Mucosa of descending colon (tissue), 3 donors: ENCODE measurements around the gene ZNF791. TPM values are rescaled to one million over a fixed set of nuclear protein-coding genes. Genes with fewer than 3 reads are reported as not detected.

ENCODE experiments used
- ATAC-seq: fragments of 200-7000 bp; cut with Tn5 transposase; one replicate; pipeline ENCODE4 v1.9.1; 2020; ENCODE audit warnings: mild to moderate bottlenecking, moderate library complexity
- DNase-seq, 3 donors: peaks; one replicate each; pipeline ENCODE4 v3.0.0-alpha.2; 2020
- H3K36me3 ChIP-seq: fragments of 200-600 bp; one replicate; pipeline ENCODE4 v1.8.0; 2021; ENCODE audit warnings: low read depth, mild to moderate bottlenecking
- H3K4me1 ChIP-seq: fragments of 200-600 bp; one replicate; pipeline ENCODE4 v1.8.0; 2021; ENCODE audit warnings: low read depth, mild to moderate bottlenecking
- H3K4me3 ChIP-seq: fragments of 200-600 bp; one replicate; pipeline ENCODE4 v1.8.0; 2021; ENCODE audit warnings: mild to moderate bottlenecking
- H3K9me3 ChIP-seq: fragments of 200-600 bp; one replicate; pipeline ENCODE4 v1.8.0; 2021; ENCODE audit warnings: mild to moderate bottlenecking
- intact Hi-C, 2 donors: fragments of 100-400 bp; cut with DNase I in 1 of 2; cut with micrococcal nuclease in 1 of 2; formaldehyde crosslinking; loops; one replicate each; pipeline versions ENCODE4 v1.11.0 to v1.11.1; 2022; cut with DNase I, micrococcal nuclease
- total RNA-seq, 3 donors: library from RNA; stranded (reverse); fragmentation: NEBNext Ultra II Directional in 2 of 3; extraction: Animal tissue kit (Norgen Biotek cat#: 25700) in 2 of 3; gene quantifications; one replicate each; pipeline versions ENCODE4 v1.2.1 to v1.2.4, GENCODE V29; 2021 to 2023
- TF ChIP-seq, protein P1 (sequence below): fragments of 200-600 bp; IDR thresholded peaks from one replicate; pipeline ENCODE4 v1.8.0; 2022; ENCODE audit warnings: antibody characterized with exemption, mild to moderate bottlenecking
- donor health status: DM: no; HTN: no; CAD: no; lungs with moderate emphysema.
- donor health status: DM: no; HTN: no; CAD: no.
- donor health status: DM: no; HTN: yes; CAD: no.

ZNF791 gene
- total RNA-seq, 3 donors from 2014 or later = 22.5 to 29.7 (median 26.9) TPM

DNA sequence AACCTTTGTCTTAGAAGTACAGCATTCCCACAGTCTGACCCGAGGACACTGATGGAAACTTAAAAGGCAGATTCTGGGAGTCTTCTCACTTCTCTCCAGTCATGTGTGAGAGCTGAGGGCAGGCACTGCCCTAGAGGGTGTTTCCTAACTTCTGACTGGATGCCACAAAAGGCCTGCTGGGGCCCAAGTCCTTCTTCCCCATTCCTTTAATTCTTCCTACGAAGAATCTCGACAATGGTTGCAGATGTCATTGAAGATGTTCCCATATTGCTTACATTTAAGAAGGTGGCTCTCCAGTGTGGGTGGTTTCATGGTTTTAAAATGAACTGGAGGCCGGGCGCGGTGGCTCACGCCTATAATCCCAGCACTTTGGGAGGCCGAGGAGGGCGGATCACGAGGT, 32.1 kb upstream of the ZNF791 start:
- DNase-seq (no peak), ATAC-seq (no peak)
- TF ChIP-seq, protein P1, sequence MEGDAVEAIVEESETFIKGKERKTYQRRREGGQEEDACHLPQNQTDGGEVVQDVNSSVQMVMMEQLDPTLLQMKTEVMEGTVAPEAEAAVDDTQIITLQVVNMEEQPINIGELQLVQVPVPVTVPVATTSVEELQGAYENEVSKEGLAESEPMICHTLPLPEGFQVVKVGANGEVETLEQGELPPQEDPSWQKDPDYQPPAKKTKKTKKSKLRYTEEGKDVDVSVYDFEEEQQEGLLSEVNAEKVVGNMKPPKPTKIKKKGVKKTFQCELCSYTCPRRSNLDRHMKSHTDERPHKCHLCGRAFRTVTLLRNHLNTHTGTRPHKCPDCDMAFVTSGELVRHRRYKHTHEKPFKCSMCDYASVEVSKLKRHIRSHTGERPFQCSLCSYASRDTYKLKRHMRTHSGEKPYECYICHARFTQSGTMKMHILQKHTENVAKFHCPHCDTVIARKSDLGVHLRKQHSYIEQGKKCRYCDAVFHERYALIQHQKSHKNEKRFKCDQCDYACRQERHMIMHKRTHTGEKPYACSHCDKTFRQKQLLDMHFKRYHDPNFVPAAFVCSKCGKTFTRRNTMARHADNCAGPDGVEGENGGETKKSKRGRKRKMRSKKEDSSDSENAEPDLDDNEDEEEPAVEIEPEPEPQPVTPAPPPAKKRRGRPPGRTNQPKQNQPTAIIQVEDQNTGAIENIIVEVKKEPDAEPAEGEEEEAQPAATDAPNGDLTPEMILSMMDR = no peak
- no peaks in the 10 kb centered on the region for H3K4me1 ChIP-seq
- peaks cover 32% of the 10 kb centered on the region for H3K9me3 ChIP-seq
- intact Hi-C loops = loop anchor here in 1 of 2 donors (10.0 kb wide), 1 partner anchor 96 kb away; no protein-coding TSS in a partner anchor
- peaks cover 22% of the 10 kb centered on the region for H3K36me3 ChIP-seq
- no peak overlapping the region for H3K4me3 ChIP-seq

DNA sequence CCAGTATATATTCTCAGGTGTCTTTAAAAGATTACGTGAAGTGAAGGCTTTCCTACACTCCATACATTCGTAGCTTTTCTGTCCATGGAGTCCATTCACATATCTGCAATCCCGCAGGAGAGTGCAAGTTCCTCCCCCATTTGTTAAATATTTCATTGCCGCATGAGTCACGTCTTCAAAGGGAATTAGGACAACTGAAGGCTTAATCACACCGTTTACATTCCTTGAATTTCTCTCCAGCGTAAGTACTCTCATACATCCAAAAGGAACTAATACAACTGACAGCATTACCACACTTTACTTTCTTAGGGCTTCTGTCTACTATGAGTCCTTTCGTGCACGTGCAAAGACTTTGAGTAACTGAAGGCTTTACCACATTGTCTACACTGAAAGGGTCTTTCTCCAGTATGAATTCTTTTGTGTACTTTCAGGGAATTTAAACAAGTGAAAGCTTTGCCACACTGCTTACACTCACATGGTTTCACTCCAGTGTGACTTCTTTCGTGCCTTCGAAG, 30.5 kb upstream of the ZNF791 start:
- DNase-seq (no peak), ATAC-seq (no peak)
- H3K9me3 ChIP-seq = peaks cover 32% of the 10 kb centered on the region
- TF ChIP-seq, protein P1 = no peak
- intact Hi-C loops = no loop called here
- no peak overlapping the region for H3K4me3 ChIP-seq
- no peaks in the 10 kb centered on the region for H3K4me1 ChIP-seq
- peaks cover 22% of the 10 kb centered on the region for H3K36me3 ChIP-seq

DNA sequence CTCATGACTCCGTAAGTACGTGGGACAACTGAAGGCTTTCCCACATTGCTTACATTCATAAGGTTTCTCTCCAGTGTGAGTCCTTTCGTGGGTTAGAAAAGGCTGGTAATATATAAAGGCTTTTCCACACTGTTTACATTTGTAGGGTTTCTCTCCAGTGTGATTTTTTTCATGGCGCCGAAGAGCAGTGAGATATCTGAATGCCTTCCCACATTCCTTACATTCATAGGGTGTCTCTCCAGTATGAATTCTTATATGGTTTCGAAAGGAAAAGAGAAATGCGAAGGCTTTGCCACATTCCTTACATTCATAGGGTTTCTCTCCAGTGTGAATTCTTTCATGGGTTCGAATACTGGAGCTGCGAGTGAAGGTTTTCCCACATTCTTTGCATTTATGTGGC, 29.6 kb upstream of the ZNF791 start:
- H3K36me3 ChIP-seq = peaks cover 22% of the 10 kb centered on the region
- H3K4me1 ChIP-seq = no peaks in the 10 kb centered on the region
- no peak overlapping the region for H3K4me3 ChIP-seq
- intact Hi-C loops = no loop called here
- H3K9me3 ChIP-seq = peaks cover 32% of the 10 kb centered on the region
- no peak for ATAC-seq
- TF ChIP-seq, protein P1 = no peak
- no peak for DNase-seq

DNA sequence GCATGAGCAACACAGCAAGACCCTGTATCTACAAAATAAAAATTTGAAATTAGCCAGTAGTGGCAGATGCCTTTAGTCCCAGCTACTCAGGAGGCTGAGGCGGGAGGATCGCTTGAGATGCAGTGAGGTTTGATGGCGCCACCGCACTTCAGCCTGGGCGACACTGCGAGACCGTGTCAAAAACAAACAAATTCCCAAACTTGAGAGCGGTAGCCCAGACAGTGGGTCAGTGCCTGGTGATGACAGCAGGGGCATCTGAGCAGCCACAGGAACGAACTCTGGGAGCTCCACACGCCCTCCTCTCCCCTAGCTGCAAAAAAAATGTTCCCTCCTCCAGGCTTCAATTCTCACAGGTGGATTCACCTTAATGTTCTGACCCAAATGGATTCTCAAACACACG, 14.2 kb upstream of the ZNF791 start:
- H3K9me3 ChIP-seq = no peaks in the 10 kb centered on the region
- TF ChIP-seq, protein P1 = no peak
- no peak overlapping the region for H3K4me3 ChIP-seq
- H3K4me1 ChIP-seq = no peaks in the 10 kb centered on the region
- intact Hi-C loops = no loop called here
- H3K36me3 ChIP-seq = no peaks in the 10 kb centered on the region
- DNase-seq (no peak), ATAC-seq (no peak)

DNA sequence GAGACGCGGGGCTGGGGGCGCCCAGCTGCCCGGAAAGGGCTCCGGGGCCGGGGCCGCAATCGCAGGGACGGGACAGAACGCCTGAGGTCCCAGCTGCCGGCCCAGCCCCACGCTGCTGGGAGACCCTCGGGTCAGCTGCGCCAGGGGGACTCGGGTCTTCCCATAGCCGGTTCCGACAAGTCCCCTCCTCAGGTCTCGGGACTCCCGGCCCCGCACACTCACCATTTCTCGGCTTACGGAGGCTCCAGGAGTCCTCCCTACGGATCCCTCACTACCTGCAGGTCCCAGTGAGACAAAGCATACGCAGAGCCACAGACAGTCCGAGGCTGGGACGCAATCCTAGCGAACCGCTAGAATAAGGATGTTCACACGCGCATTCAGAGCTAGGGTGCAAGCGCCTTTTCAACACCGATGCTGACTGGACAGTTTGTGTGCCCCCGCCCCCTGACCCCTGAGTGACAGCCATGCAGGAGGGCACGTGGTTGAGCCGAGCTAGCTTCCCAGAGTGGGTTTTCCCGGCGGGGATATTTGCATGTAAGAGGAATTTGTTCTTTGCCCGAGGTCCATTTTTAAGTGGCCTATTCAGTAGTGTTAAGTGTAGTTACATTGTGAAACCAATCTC, 13.7 kb upstream of the ZNF791 start:
- TF ChIP-seq, protein P1 = no peak
- no peaks in the 10 kb centered on the region for H3K4me1 ChIP-seq
- no peak overlapping the region for H3K4me3 ChIP-seq
- ATAC-seq (no peak), DNase-seq (no peak)
- H3K9me3 ChIP-seq = no peaks in the 10 kb centered on the region
- intact Hi-C loops = no loop called here
- H3K36me3 ChIP-seq = no peaks in the 10 kb centered on the region
